Peyer's patch (tissue), 4 donors: Measurements from ENCODE around the gene RANBP2. TPM values are rescaled to one million over a fixed set of nuclear protein-coding genes. Genes with fewer than 3 reads are reported as not detected.

ENCODE experiments used
- DNase-seq, 3 donors: peaks; one replicate each; pipeline ENCODE4 v3.0.0-alpha.2; 2017 to 2019
- H3K27ac ChIP-seq, 4 donors: fragments of 200-600 bp; sonication (generic); one replicate each; pipeline ENCODE4 v1.5.1; 2016 to 2019
- H3K27me3 ChIP-seq, 2 donors: fragments of 200-600 bp; sonication (generic); one replicate each; pipeline ENCODE4 v1.5.1; 2019
- H3K36me3 ChIP-seq, 3 donors: fragments of 200-600 bp; sonication (generic); one replicate each; pipeline ENCODE4 v1.5.1; 2016 to 2019
- H3K4me1 ChIP-seq, 4 donors: fragments of 200-600 bp; sonication (generic); one replicate each; pipeline ENCODE4 v1.5.1; 2016 to 2019
- H3K4me3 ChIP-seq, 4 donors: fragments of 200-600 bp; sonication (generic); 1 replicate in 3 of 4; 2 replicates in 1 of 4; pipeline ENCODE4 v1.5.1; 2016 to 2019; ENCODE audit warnings: mild to moderate bottlenecking in 1 of 4
- H3K9me3 ChIP-seq, 4 donors: fragments of 200-600 bp; sonication (generic); one replicate each; pipeline ENCODE4 v1.5.1; 2016 to 2019; ENCODE audit warnings: mild to moderate bottlenecking in 1 of 4
- CTCF ChIP-seq, 6 experiments: fragments of 450-650 bp in 4 of 6; fragments of 200-600 bp in 2 of 6; sonication (generic) in 1 of 6; IDR thresholded peaks; one replicate each; pipeline ENCODE4 v1.5.1; 2017 to 2019; ENCODE audit warnings: antibody characterized with exemption in 6 of 6, mild to moderate bottlenecking in 3 of 6, moderate library complexity in 1 of 6
- POLR2A ChIP-seq, 2 donors: fragments of 450-650 bp; IDR thresholded peaks; one replicate each; pipeline ENCODE4 v1.5.1; 2017; ENCODE audit warnings: antibody characterized with exemption in 2 of 2, mild to moderate bottlenecking in 2 of 2, moderate library complexity in 2 of 2
- small RNA-seq, 2 donors: library from RNA; depleted of rRNA; stranded (forward); fragments of <200 nt; gene quantifications; one replicate each; pipeline ENCODE3, GENCODE V24; 2016
- total RNA-seq, 4 donors: library from RNA; depleted of rRNA; stranded (reverse); fragments of >200 nt; gene quantifications; one replicate each; pipeline ENCODE4 v1.1.0, GENCODE V29; 2016

The RANBP2 gene
- total RNA-seq, 4 donors from 2014 or later = 49.9 to 80.0 (median 56.9) TPM

- Histone ChIP-seq H3K36me3 (no peaks in the 10 kb centered on the region), H3K4me1 (no peaks in the 10 kb centered on the region), H3K4me3 (no peak overlapping the region), H3K27ac (no peak overlapping the region), H3K27me3 (no peaks in the 10 kb centered on the region), H3K9me3 (no peaks in the 10 kb centered on the region)
- no peak for DNase-seq
- TF ChIP-seq CTCF (IDR thresholded peaks at IDR 0.05) (no peak), POLR2A (IDR thresholded peaks at IDR 0.05) (no peak)
These were observed 115.3 kb downstream of the RANBP2 start for GRCh38 chr2:108834620-108835019.

- Histone ChIP-seq H3K27ac (no peak overlapping the region), H3K27me3 (no peaks in the 10 kb centered on the region), H3K4me1 (no peaks in the 10 kb centered on the region), H3K4me3 (no peak overlapping the region), H3K9me3 (no peaks in the 10 kb centered on the region), H3K36me3 (no peaks in the 10 kb centered on the region)
- DNase-seq = no peak
- no peak for TF ChIP-seq POLR2A (IDR thresholded peaks at IDR 0.05)
- TF ChIP-seq CTCF (IDR thresholded peaks at IDR 0.05) = no peak
These were observed 115.8 kb downstream of the RANBP2 start for GRCh38 chr2:108835040-108835439.

Small RNA genes lying within 50 kb of the gene (small RNA-seq; reads per million reads assigned to genes)
- gene AC010095.1 = 0 reads per million in 2 donors

Other genes starting within 250 kb of the RANBP2 start
- 10 to 100 TPM; 24.2 to 78.4 (median 39.6) TPM for gene LIMS1, start 185.0 kb upstream of the RANBP2 start, total RNA-seq
- 10 to 100 TPM in 1 of 4 donors, 1 to 10 TPM in 3; 2.3 to 33.8 (median 4.6) TPM for gene CCDC138, start 67.3 kb downstream of the RANBP2 start, total RNA-seq